Measurements from ENCODE around the gene FBXW11.
"Not testable (repeated sequence)": the region's sequence is repeated elsewhere in the genome, so short reads cannot be mapped to it uniquely, and the experiment has no call there.

Gene FBXW11

DNA sequence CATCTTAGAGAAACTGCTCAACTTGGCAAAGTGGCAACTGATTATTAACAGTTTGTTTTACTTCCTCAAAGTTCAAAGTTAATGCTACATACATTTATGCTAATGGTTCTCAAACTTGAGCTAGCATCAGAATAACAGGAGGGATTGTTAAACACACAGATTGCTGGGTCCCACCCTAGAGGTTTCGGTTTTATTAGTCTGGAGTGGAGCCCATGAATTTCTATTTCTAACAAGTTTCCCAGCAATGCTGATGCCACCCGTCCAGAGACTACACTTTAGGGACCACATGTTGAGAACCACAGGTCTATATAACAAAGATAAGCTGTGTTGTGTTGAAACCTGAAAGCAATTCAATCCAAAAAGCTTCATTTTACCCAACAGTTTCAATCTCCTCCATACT lies 95.3 kb downstream of the FBXW11 start:
- no peak for DNase-seq (ENCODE audit: low spot score)

DNA sequence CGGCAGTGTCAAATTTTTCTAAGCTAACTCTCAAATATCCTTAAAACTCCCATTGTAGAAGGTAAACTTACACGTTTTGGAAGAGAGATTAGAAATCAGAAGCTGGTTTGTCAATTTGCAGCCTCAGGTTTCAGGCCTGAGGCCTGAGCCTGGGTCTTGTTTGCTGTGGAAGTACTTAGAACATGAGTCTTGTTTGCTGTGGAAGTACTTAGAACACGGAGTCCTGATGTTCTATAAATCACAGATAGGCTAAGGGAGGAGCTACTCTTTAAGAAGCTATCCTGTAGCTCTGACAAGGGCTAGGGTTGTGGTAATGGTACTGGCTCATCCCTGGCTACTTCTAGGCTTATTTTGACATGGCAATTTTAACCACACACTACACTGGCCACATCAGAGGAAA lies 97.8 kb downstream of the FBXW11 start:
- DNase-seq (ENCODE audit: low spot score), result no peak

DNA sequence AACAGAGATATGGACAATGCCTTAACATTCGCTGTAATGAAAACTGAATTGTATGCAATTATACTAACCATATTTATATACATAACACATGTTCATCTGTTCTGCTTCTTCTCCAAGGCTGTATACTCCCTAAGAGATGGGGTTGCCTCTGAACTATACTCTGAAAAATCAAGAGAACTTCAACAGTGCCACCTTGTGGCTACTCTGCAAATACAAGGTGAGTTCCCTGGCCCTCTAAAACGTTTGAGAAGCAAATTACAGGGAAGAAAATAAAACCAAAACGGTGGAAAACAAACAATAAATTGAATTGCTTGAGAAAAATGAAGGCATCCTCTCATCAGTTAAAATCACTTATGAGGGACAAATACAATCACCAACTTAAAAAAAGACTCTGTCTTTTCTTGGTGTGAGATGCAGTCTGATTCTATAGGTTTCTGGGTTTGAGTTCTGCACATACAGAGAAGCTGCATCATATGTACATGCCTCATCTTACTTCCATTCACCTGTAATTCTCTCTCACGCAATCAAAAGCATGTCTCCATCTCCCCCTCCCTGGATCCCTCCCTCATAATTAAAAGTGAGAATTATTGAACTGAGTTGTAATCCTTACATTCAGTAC lies 98.6 kb downstream of the FBXW11 start:
- DNase-seq (ENCODE audit: low spot score), result peak; percentile 71

DNA sequence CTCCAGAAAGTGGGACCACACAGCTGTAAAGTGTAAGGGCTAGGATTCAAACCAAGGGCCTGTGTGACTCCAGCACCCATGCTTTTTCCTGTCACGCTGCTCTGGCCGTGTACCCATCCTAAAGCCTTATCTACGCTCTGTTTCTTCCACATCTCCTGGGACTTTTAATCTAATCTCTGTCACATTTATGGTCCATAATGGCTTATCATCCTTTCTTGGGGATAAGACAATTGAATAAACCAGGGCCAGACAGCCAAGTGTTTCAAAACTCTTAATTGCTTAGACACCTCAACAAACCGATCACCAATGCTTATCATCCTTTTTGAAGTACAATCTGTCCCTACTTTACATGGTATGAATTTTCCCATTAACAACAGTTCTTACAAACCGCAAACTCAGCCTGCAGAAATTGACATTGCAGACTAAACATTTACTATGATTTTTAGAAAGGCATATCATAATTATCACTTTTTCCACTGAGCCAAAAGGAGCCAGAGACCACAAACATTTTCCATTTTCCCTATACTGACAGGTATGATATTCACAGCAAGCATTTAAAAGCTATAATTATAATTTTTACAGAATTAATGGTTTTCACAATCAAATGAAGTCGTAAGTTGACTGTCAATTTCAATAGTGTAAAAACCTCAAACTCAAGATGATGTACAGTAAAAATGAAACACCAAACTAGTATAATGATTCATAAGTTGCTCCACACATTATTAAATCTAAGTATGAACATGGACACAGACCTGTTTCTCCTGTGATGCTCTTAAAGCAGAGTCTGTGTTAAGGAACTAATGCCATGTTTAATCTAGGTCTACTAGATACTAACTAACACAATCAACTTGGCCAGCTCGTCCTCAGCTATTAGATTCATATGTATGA lies 99.5 kb downstream of the FBXW11 start:
- DNase-seq (ENCODE audit: low spot score), result no peak

DNA sequence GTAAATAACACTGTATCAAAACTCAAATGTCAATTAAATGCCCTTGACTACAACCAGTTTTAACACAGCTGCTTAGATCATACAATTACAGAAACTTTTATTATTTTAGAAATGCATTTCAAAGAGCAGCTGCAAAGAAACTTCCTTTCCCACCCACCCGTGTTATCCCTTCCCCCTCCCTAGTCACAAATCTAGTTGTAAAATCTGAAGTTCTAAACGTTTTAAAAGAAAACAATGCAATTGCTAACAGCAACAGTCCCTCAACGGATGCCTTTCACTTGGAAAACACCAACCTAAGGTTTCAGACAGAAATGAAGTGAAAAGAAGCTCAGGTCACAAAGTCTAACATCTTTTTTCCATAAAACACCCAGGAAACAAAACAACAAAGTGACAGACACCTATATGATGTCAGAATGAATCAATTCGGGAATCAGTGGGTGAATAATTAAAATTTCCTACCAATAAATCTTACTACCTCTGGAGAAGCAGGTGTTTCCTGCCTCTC lies 100.3 kb downstream of the FBXW11 start:
- no peak for DNase-seq (ENCODE audit: low spot score)

DNA sequence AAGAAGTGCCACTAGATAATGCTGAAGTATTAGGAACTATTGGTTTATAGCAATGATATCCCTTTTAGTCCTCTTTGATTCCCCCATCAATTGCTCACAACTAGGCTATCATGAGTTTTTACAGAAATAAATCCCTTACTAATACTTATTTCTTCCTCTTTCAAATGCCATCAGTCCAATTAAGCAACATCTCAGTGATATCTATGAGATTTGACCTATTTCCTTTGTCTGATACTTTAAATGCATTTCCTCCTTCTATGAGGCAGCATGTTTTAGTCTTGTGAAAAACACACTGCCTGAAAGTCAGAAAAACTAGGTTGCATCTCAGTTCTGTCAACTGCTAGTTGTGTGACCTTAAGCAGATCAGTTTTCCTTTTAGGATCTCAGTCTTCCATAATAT lies 101.6 kb downstream of the FBXW11 start:
- no peak for DNase-seq (ENCODE audit: low spot score)

DNA sequence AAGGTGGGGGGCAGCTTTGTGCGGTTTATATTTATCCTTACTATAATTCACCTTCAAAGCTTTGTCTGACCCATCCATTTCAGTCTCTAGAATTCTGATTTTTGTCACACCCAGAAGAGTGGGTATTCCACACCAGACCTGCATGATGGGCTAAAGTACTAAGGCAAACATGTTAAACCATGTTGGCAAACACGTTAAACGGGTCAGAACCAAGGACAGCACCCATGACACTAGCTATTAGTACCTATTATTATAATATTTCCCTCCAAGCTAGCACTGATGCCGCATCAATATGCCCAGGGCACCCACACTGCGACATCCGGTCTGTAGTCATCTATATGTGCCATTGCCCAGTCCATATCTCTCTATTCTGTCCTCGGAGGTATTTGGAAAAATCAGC lies 104.7 kb downstream of the FBXW11 start:
- DNase-seq (ENCODE audit: low spot score), result no peak

DNA sequence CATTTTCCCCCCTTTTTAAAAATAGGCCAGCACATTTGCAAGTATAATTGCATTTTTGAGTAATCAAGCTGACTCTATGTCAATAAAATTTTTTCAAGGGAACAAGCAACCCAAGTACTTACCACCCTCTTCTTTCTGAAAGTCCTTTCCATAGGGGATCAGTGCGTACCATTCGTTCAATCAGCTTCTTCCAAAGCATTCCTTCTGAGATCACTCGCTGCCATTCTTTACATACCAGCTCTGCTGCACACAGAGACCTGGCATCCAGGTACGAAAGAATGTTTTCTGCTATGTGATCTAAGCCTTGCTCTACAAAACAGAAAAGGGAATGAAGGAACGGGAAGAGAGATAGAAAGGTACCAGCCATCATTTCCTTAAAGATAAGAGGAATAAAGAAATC lies 106.6 kb downstream of the FBXW11 start:
- DNase-seq (ENCODE audit: low spot score), result no peak

DNA sequence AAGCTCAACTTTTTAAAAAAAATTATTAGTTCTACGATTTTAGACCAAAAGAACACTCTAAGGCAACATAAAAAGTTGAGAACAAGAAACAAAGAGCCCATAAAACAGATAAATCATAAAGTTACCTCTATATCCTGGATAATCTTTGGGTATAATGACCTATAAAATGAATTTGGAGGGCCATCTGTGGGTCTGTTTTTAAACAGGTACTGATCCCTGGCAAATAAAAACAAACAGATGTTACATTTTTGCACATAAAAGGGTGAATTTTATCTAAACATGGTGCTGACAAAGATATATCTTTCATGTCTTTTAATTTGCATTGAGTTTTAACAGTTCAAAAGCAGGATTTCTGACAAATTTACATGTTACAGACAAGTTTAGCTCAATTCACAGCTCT lies 107.6 kb downstream of the FBXW11 start:
- no peak for DNase-seq (ENCODE audit: low spot score)

DNA sequence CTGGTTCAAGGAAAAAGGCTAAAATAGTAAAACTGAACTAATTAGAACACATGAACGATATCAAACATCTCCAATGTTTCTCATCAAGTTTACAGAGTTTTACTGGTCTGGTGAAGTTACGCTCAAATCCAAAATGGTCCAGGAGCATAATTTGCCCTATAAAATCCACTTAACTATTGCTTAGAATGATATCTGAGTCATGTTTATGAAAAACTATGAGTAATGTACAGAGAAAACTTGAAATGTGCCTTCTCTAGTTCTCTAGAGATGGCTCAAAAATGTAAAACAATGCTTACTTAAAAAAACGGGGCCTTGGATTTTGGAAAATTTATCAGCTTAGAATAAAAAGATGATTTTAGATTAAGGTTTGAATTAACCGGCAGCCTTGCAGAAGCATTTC lies 108.1 kb downstream of the FBXW11 start:
- no peak for DNase-seq (ENCODE audit: low spot score)

DNA sequence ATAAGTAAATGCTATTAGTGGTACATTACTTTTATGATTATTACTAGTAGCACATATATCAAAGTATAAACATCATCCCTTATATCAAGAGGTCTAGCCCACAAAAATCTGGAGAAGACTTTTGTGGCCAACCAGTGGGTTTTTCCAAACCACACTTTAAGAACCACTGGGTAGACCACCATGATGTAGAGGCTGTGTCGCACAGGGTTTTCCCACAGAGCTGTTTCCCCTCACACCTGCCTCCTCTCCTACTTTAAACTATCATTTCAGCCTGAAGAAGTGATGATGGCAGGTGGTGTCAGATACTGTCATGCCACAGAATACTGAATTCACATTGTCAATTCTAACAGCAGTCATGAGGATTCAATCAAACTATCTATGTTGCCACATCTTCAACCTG lies 109.2 kb downstream of the FBXW11 start:
- no peak for DNase-seq (ENCODE audit: low spot score)

DNA sequence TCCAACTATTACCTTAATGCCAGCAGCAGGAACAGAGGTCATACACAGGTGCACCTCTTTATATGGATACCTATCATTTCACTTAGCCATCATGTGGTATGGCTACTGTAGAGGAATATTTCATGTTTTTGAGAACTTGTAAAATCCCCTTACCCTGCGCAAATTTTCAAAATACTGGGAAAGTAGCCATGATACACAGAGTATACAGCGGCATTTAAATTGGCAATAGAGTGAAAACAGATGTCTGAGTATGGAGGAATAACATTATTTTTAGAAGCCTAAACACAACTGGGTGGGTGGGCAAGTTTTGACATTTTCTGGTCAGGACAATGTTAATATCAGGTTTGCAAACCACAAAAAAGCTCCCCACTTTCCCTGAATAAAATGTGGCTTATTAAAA lies 111.4 kb downstream of the FBXW11 start:
- DNase-seq (ENCODE audit: low spot score), result no peak

DNA sequence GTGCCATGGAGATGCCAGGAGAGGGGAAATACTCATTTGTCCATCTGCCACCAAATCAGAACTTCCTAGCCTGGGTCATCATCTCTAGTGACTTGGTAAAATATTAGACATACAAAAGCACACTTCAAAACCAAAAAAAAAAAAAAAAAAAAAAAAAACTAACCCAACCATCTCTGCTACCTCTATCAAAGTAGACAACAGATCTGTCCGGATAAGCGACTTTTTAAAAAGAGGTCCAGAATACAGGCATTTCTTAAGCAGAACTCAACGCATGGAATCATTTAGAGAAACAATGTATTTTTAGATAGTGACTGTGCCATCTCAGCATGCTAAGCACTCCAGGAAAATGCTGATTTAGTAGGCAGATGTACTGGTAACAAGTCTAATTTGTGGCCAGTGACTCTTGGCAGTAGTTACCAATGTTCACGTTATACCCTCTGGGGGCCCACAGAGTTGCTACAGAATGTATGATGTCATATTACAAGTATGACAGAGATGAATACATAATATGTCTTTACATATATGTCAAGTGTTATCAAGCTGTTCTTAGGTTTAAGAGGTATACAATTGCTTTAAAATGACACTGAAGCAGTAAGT lies 113.0 kb downstream of the FBXW11 start:
- DNase-seq (ENCODE audit: low spot score), result no peak

DNA sequence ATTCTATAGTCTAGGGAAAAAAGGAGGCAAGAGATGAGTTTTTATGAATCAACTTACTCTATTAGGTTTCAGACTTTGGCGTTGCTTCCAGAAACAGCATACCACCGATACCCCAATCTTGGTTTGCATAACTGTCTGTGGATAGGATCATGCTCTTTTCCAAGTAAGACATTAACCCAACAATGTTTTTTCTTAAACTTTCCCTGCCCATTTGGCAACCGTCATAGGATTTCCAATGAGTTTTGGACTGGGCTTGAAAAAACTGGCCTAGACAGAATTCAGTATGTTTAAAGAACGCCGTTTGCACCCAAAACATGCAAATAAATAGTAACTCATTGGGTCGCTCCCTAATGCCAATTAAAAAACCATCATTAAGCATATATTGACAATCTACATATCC lies 114.8 kb downstream of the FBXW11 start:
- DNase-seq (ENCODE audit: low spot score), result no peak

DNA sequence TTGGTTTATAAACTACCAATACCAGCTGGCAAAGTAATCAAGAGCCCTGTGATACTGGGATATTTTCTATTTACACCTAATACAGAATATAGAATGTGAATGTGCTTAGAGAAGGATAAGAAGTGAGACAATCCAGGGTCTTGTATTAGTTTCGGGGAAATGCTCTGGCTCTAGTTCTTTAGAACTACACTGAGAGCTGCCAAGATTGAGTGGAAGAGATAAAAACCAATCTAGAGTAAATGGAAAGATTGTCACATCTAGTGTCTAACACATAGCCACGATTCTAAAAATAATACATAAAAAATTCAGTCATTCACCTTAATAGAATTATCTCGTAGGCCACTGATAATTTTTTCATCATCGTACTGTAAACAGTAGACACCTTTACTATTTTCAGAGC lies 115.3 kb downstream of the FBXW11 start:
- DNase-seq (ENCODE audit: low spot score), result no peak

DNA sequence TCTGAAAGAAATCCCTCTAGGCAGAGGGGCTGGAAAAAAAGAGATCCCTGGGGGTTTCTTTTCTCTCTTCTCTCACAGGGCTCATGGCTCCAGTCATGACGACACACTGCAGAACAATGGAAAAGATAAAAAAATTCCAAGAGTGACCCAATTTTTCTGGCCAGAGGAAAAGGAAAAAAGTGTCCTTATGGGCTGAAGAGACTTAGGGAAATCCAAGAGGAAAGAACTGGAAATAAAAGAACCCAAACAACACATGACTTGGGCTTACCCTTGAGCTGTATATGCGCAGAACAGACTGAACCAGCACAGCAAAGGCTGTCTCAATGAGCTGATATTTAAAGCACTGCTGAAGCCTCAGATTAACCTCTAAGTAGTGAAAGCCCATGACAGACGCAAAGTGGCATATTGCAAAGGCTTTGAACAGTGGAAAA lies 118.4 kb downstream of the FBXW11 start:
- no peak for DNase-seq (ENCODE audit: low spot score)

DNA sequence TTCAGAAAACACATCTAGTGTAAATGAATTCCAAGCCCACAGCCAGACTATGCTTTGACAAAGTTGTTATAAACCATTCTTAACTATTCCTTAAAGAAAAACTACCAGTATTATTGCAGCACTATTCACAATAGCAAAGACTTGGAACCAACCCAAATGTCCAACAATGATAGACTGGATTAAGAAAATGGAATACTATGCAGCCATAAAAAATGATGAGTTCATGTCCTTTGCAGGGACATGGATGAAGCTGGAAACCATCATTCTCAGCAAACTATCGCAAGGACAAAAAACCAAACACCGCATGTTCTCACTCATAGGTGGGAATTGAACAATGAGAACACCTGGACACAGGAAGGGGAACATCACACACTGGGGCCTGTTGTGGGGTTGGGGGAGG lies 120.4 kb downstream of the FBXW11 start:
- not testable (repeated sequence) for DNase-seq (ENCODE audit: low spot score)

DNA sequence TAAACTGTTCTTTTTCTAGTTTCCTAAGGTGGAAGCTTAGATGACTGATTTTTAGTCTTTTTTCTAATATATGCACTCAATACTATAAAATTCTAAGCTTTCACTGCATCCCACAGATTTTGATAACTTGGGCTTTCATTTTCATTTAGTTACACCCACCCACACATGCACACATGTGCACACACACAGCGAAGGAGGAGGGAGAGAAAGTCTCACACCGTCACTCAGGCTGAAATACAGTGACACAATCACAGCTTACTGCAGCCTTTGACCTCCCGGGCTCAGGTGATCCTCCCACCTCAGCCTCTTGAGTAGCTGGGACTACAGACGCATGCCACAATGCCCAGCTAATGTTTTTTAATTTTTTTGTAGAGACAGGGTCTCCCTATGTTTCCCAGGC lies 124.3 kb downstream of the FBXW11 start:
- no peak for DNase-seq (ENCODE audit: low spot score)

DNA sequence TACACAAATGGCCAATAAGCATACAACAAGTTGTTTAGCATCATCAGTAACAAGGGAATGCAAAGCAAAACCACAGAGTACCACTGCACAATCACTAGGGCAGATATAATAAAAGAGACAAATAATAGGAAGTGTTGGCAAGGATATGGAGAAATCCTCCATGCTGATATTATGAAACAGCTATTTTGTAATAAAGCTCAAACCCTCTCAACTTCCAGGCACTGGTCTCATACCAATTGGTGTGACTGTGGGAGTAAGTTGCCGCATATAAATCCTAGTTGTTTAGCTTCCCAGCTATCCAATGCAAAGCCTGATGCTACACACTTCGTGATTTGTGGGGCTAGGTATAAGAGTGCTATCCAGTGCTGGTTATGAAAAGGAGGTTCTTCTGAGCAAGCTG lies 132.2 kb downstream of the FBXW11 start:
- no peak for DNase-seq (ENCODE audit: low spot score)

DNA sequence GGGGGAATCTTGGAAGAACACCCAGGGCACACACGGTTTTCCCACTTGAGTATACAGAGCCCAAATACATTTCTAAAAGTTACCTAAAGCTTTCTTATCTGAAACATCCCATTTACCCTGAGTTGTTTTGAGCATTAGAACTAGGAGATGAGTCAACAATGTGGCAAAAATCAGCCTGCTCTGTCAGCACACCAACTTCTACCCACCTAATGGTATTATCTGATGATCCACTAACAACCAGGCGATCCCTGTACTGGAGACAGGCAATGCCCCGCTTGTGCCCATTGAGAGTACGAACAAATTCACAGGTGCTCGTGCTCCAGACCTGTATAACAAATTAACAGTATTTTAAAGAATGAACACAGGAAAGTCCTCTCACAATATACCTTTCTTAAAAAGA lies 133.8 kb downstream of the FBXW11 start:
- no peak for DNase-seq (ENCODE audit: low spot score)

DNA sequence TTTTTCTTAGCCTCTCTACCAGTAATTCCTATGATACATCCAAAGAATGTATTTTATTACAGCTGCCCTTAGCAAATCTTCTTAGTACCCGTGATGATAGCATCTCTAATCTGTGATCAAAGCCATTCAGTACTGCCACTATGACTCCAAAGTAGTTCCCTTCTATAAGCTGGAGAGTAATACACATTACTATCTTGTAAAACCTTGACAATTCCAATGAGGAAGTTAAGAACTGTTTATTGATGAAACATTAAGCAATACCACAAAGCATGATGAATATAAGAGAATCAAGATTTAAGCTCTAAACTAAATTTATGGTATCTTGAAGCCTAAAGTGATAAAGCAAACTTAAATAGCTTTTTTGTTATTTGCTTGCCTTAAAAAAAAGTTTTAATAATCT lies 134.7 kb downstream of the FBXW11 start:
- no peak for DNase-seq (ENCODE audit: low spot score)

DNA sequence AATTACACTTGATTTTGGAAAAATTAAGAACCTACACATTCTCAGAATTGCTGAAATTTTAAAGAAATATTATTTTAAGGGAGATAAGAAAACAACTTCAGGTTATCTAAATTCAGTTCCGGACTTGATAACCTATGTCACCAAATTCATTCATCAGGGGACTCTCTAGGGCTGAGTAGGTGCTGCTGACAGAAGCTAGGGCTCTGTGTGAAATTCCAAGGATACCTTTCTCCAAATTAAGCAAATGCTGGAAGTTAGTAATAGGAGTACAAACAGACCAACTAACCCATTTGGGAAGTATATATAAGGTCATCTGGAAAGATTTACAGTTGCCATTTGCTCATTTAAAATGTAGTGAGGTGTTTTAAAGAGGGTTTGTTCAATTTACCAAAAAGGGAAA lies 136.5 kb downstream of the FBXW11 start:
- DNase-seq (ENCODE audit: low spot score), result no peak

DNA sequence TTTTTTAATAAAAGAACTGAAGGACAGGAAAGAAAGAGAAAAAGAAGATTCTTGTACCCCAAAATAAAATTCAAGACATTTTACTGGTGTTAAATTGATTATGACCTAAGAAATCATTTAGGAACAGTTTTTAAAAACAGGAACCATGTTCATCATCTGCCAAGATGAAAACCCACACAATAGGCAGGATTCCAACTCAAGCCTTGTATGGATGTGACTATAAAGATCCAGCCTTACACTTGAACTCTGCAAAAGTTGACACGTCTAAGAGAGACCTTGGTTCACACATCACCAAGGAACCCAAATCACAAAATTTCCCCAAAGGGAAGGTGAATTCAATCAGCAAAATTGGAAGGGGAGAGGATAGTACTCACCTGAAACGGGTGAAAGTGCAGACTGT lies 138.2 kb downstream of the FBXW11 start:
- DNase-seq (ENCODE audit: low spot score), result no peak

Measured in pons (tissue), 1 donor.